K562 (cell line): Measurements from ENCODE around the gene CC2D1A. TPM values are rescaled to one million over a fixed set of nuclear protein-coding genes. Genes with fewer than 3 reads are reported as not detected.
A peak's percentile ranks its signal among the peaks of the same experiment; 100 is the strongest.

ENCODE experiments used
- C11orf30 ChIP-seq: fragments of 450-650 bp; IDR thresholded peaks from 2 replicates; pipeline ENCODE4 v1.6.1; 2016; ENCODE audit warnings: low read depth, mild to moderate bottlenecking
- CBFB ChIP-seq: sonication (generic); formaldehyde crosslinking; IDR thresholded peaks from 2 replicates; pipeline ENCODE4 v1.4.0; 2020; ENCODE audit warnings: mild to moderate bottlenecking, missing genetic modification reagents
- CUX1 ChIP-seq: fragments of 200-800 bp; sonication (Bioruptor generic); IDR thresholded peaks from 2 replicates; pipeline ENCODE4 v1.6.1; 2016; ENCODE audit warnings: missing genetic modification characterization, missing compliant biosample characterization
- FOXA3 ChIP-seq, 2 experiments: fragments of 450-650 bp in 1 of 2; sonication (generic) in 1 of 2; formaldehyde crosslinking; IDR thresholded peaks in 1 of 2; conservative IDR thresholded peaks in 1 of 2; 2 replicates each; pipeline versions ENCODE4 v1.4.0 to v1.8.0; 2020 to 2022; ENCODE audit warnings: mild to moderate bottlenecking in 2 of 2, missing genetic modification reagents in 1 of 2
- FOXP4 ChIP-seq: sonication (generic); formaldehyde crosslinking; IDR thresholded peaks from 2 replicates; pipeline ENCODE4 v1.8.0; 2022; ENCODE audit warnings: mild to moderate bottlenecking, missing genetic modification reagents, borderline replicate concordance
- MYBL2 ChIP-seq, 2 experiments: fragments of 450-650 bp in 1 of 2; sonication (generic) in 1 of 2; formaldehyde crosslinking in 1 of 2; IDR thresholded peaks; 2 replicates each; pipeline versions ENCODE4 v1.6.1 to v1.8.1; 2017 to 2022; ENCODE audit warnings: borderline replicate concordance in 1 of 2, inconsistent platforms in 1 of 2, low read depth in 1 of 2, mild to moderate bottlenecking in 1 of 2, missing genetic modification reagents in 1 of 2, moderate library complexity in 1 of 2
- NFRKB ChIP-seq: fragments of 450-650 bp; IDR thresholded peaks from 2 replicates; pipeline ENCODE4 v1.6.1; 2016; ENCODE audit warnings: low read depth
- PRDM10 ChIP-seq: fragments of 450-650 bp; IDR thresholded peaks from 2 replicates; pipeline ENCODE4 v1.6.1; 2018; ENCODE audit not compliant: partially characterized antibody
- YY1 ChIP-seq, 3 experiments: IDR thresholded peaks; 2 replicates each; pipeline ENCODE4 v1.6.1; 2011; ENCODE audit warnings: low read length in 2 of 3, mild to moderate bottlenecking in 2 of 3, moderate library complexity in 2 of 3, borderline replicate concordance in 1 of 3, control low read depth in 1 of 3, low read depth in 1 of 3; ENCODE audit not compliant: insufficient read depth in 3 of 3, insufficient replicate concordance in 2 of 3, control insufficient read depth in 1 of 3, insufficient read length in 1 of 3; ENCODE audit errors: extremely low read depth in 1 of 3
- ZNF507 ChIP-seq: conservative IDR thresholded peaks from 2 replicates; pipeline ENCODE4 v1.6.1; 2017; ENCODE audit warnings: missing genetic modification characterization, missing compliant biosample characterization
- ZNF764 ChIP-seq: fragments of 250-450 bp; sonication (Bioruptor Pico); IDR thresholded peaks from 2 replicates; pipeline ENCODE4 v1.4.0; 2020; ENCODE audit warnings: low read depth, mild to moderate bottlenecking, moderate library complexity
- polyA plus RNA-seq, 8 experiments: library from polyadenylated mRNA; depleted of rRNA in 4 of 8; stranded (reverse) in 5 of 8; unstranded in 3 of 8; fragments of >200 nt; fragmentation: Nextera tagmentation in 2 of 8; fragmentation: Illumina TruSeq in 1 of 8; extraction: Ambion mirVana in 2 of 8; extraction: Trizol in 1 of 8; gene quantifications; 2 replicates each; pipeline versions ENCODE4 v1.2.1 to v1.2.3, GENCODE V29; 2011 to 2014; ENCODE audit warnings: inconsistent platforms in 1 of 8, missing spikeins in 1 of 8
- total RNA-seq, 7 experiments: library from RNA; depleted of rRNA in 6 of 7; stranded (reverse); fragments of >200 nt in 6 of 7; fragmentation: Illumina TruSeq in 2 of 7; extraction: Trizol in 2 of 7; gene quantifications; 2 replicates each; pipeline versions ENCODE4 v1.2.1 to v1.2.3, GENCODE V29; 2011 to 2021; ENCODE audit warnings: low replicate concordance in 1 of 7
- TF ChIP-seq, protein P1 (sequence below), 2 experiments: fragments of 250-450 bp in 1 of 2; fragments of 450-650 bp in 1 of 2; sonication (Bioruptor Pico) in 1 of 2; IDR thresholded peaks; 2 replicates each; pipeline versions ENCODE4 v1.6.1 to v1.8.0; 2016 to 2021; ENCODE audit warnings: mild to moderate bottlenecking in 2 of 2, moderate library complexity in 2 of 2, missing compliant biosample characterization in 1 of 2, missing genetic modification characterization in 1 of 2

Gene CC2D1A
- total and polyA plus RNA-seq, 9 of the 15 experiments (the other 6 are each of a cell fraction or from before 2014, with no cell fraction given), result 0.32 to 31.0 (median 12.9) TPM

DNA sequence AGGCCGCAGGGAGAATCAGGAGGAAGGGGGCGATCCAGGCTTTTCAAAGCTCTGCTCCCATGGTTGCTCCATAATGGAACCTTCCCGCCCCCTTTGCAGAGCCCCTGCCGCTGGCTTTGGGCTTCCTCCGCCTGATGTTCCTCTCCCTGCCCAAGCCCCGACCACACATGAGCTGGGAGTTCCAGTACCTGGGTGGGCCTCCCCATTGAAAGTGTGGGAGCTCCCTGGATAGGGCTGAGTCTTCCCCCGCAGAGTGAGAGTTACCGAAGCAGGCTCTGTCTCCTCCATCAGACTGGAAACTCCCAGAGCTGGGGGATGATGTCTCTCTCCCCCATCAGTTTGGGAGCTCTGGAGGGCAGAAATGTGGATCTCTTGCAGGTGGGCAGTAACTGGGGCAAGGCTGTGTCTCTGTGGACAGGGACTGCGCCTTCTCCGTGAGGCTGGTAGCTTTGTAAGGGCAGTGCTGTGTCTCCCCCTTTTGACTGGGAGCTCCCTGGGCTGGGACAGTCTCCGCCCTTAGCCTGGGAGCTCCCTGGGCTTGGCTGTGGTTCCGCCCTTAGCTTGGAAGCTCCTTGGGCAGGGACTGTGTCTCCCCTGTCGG, 47.0 kb downstream of the CC2D1A start (continued):
- TF ChIP-seq, protein P1, sequence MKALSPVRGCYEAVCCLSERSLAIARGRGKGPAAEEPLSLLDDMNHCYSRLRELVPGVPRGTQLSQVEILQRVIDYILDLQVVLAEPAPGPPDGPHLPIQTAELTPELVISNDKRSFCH (CRISPR knock-in tag; IDR thresholded peaks at IDR 0.05), result no peak
- TF ChIP-seq, protein P1 (tag; IDR thresholded peaks at IDR 0.05), result no peak
- TF ChIP-seq CUX1 (CRISPR knock-in tag) (no peak), YY1 (IDR thresholded peaks at IDR 0.05; ENCODE audit: borderline replicate concordance in 1 of 3, control insufficient read depth in 1 of 3, extremely low read depth in 1 of 3, insufficient read depth in 3 of 3, insufficient read length in 1 of 3, insufficient replicate concordance in 2 of 3, low read depth in 1 of 3, low read length in 2 of 3) (peak in 1 of 3 experiments; percentile 3), MYBL2 (IDR thresholded peaks at IDR 0.05; ENCODE audit: low read depth) (no peak), MYBL2 (CRISPR knock-in tag; IDR thresholded peaks at IDR 0.05; ENCODE audit: borderline replicate concordance) (no peak), ZNF507 (tag) (no peak), FOXA3 (CRISPR knock-in tag; conservative IDR thresholded peaks at IDR 0.05 in 1 of 2, IDR thresholded peaks at IDR 0.05 in 1 of 2) (no peak), ZNF764 (CRISPR knock-in tag) (no peak), C11orf30 (no peak), PRDM10 (peak; percentile 64), FOXP4 (CRISPR knock-in tag) (no peak), NFRKB (no peak), CBFB (0 out of 2 replicates have a peak, but pooled peaks have one; percentile 27)
